GM12874 (cell line): Measurements from ENCODE around the gene NDE1.

Source experiments
- CTCF ChIP-seq: IDR thresholded peaks from 2 replicates; pipeline ENCODE4 v1.5.1; 2011; ENCODE audit warnings: low read depth, mild to moderate bottlenecking, control low read depth, low read length, moderate library complexity; ENCODE audit not compliant: insufficient read depth

Gene NDE1

GRCh38 chr16:15671530-15672117, 21.6 kb downstream of the NDE1 start:
- no peak for TF ChIP-seq CTCF

GRCh38 chr16:15672514-15673167, 22.6 kb downstream of the NDE1 start:
- no peak for TF ChIP-seq CTCF

- TF ChIP-seq CTCF, result no peak
Observed at GRCh38 chr16:15674571-15674970, 24.5 kb downstream of the NDE1 start.

GRCh38 chr16:15676506-15676905, 26.5 kb downstream of the NDE1 start:
- TF ChIP-seq CTCF, result no peak

GRCh38 chr16:15677447-15677846, 27.4 kb downstream of the NDE1 start:
- no peak for TF ChIP-seq CTCF

GRCh38 chr16:15682105-15682570, 32.1 kb downstream of the NDE1 start:
- TF ChIP-seq CTCF, result peak; percentile 61

- no peak for TF ChIP-seq CTCF
Observed at GRCh38 chr16:15686287-15686686, 36.2 kb downstream of the NDE1 start.
